ENCODE measurements around the gene NARS2. TPM values are rescaled to one million over a fixed set of nuclear protein-coding genes. Genes with fewer than 3 reads are reported as not detected.

Gene NARS2
- total and polyA plus RNA-seq, 10 of the 15 experiments (the other 5 are each of a cell fraction or from before 2014, with no cell fraction given): 22.2 to 45.3 (median 36.3) TPM

- H4K20me1 ChIP-seq (ENCODE audit: control insufficient read depth, insufficient read depth): no peaks in the 10 kb centered on the region
- no peak for ATAC-seq
- no peak overlapping the region for H3K9ac ChIP-seq (ENCODE audit: control insufficient read depth, insufficient read depth, low read length)
- WGBS (ENCODE audit: insufficient coverage, insufficient replicate concordance, low lambda C conversion rate, missing lambda C conversion rate): 65% methylated on average over 3 of the region's 3 CpGs
- in situ Hi-C loops (cut with MboI) (no loop called here), intact Hi-C loops (cut with micrococcal nuclease; ENCODE audit: unreplicated experiment) (no loop called here)
- H3K27ac ChIP-seq (ENCODE audit: control insufficient read depth, insufficient read depth): no peak overlapping the region
- no peaks in the 10 kb centered on the region for H3K4me1 ChIP-seq (ENCODE audit: control insufficient read depth, insufficient read depth, low read length)
- CTCF ChIA-PET: interaction anchor here (0.8 to 2.9 kb wide), 4 partner anchors 22 to 379 kb away, joined by 3 to 23 read pairs (median 12); no protein-coding TSS in a partner anchor
- no peaks in the 10 kb centered on the region for H3K36me3 ChIP-seq (ENCODE audit: control insufficient read depth in 2 of 2, insufficient read depth in 2 of 2, low read length in 1 of 2)
- RAD21 ChIA-PET (ENCODE audit: unreplicated experiment): no interaction called here
- H3K4me3 ChIP-seq: no peak overlapping the region
- H2AFZ ChIP-seq (ENCODE audit: control insufficient read depth, low read depth, low read length): no peak overlapping the region
- BruUV-seq (replicated peaks): no TSS peak
- no peaks in the 10 kb centered on the region for H3K79me2 ChIP-seq (ENCODE audit: control insufficient read depth, insufficient read depth, low read length)
- POLR2A ChIA-PET: interaction anchor here (1.3 kb wide), 1 partner anchor 11 kb away, joined by 3 read pairs; no protein-coding TSS in a partner anchor
- FAIRE-seq: no peak
- peaks cover 3% of the 10 kb centered on the region; the same call in 2 of the 3 replicates for H3K9me3 ChIP-seq (replicated peaks; ENCODE audit: control insufficient read depth, insufficient read depth, low read length)
- H3K27me3 ChIP-seq (replicated peaks in 1 of 2; ENCODE audit: control insufficient read depth in 2 of 2, insufficient read depth in 2 of 2, low read length in 1 of 2): no peaks in the 10 kb centered on the region; a peak in 1 of 4 replicates
- H3K4me2 ChIP-seq (ENCODE audit: control insufficient read depth, insufficient read depth): no peak overlapping the region
- no peak for DNase-seq (ENCODE audit: low read depth, low spot score)
- SMC1A ChIA-PET (ENCODE audit: uncharacterized antibody, unreplicated experiment): interaction anchor here (1.0 kb wide), 1 partner anchor 58 kb away, joined by 3 read pairs; no protein-coding TSS in a partner anchor
- TF ChIP-seq MAX (IDR thresholded peaks at IDR 0.05; ENCODE audit: low read depth, low read length): no peak
- TF ChIP-seq SIX5 (IDR thresholded peaks at IDR 0.05; ENCODE audit: low read depth, low read length, severe bottlenecking): no peak
- TF ChIP-seq ZNF592 (IDR thresholded peaks at IDR 0.05): no peak
- no peak for TF ChIP-seq ZNF622 (IDR thresholded peaks at IDR 0.05)
- no peak for TF ChIP-seq PAX8 (IDR thresholded peaks at IDR 0.05)
- TF ChIP-seq RCOR1 (conservative IDR thresholded peaks at IDR 0.05; ENCODE audit: low read depth, low read length): no peak
- TF ChIP-seq YY1 (IDR thresholded peaks at IDR 0.05; ENCODE audit: low read depth, low read length): no peak
- TF ChIP-seq HDGF (IDR thresholded peaks at IDR 0.05): no peak
- no peak for TF ChIP-seq ATF3 (IDR thresholded peaks at IDR 0.05; ENCODE audit: borderline replicate concordance, extremely low read depth, low read depth, low read length)
- TF ChIP-seq REST (IDR thresholded peaks at IDR 0.05; ENCODE audit: low read depth, low read length): no peak
- no peak for TF ChIP-seq MLLT1 (IDR thresholded peaks at IDR 0.05)
- TF ChIP-seq USF2 (IDR thresholded peaks at IDR 0.05; ENCODE audit: borderline replicate concordance, low read depth, low read length): no peak
- no peak for TF ChIP-seq SIN3A (IDR thresholded peaks at IDR 0.05; ENCODE audit: low read depth, low read length)
- no peak for TF ChIP-seq HCFC1 (IDR thresholded peaks at IDR 0.05; ENCODE audit: low read length)
Measured at GRCh38 chr11:78587446-78587845, 12.8 kb upstream of the NARS2 start.
